ENCODE measurements around the gene RBBP8NL.
"Not testable (repeated sequence)": the region's sequence is repeated elsewhere in the genome, so short reads cannot be mapped to it uniquely, and the experiment has no call there.

Gene RBBP8NL

DNA sequence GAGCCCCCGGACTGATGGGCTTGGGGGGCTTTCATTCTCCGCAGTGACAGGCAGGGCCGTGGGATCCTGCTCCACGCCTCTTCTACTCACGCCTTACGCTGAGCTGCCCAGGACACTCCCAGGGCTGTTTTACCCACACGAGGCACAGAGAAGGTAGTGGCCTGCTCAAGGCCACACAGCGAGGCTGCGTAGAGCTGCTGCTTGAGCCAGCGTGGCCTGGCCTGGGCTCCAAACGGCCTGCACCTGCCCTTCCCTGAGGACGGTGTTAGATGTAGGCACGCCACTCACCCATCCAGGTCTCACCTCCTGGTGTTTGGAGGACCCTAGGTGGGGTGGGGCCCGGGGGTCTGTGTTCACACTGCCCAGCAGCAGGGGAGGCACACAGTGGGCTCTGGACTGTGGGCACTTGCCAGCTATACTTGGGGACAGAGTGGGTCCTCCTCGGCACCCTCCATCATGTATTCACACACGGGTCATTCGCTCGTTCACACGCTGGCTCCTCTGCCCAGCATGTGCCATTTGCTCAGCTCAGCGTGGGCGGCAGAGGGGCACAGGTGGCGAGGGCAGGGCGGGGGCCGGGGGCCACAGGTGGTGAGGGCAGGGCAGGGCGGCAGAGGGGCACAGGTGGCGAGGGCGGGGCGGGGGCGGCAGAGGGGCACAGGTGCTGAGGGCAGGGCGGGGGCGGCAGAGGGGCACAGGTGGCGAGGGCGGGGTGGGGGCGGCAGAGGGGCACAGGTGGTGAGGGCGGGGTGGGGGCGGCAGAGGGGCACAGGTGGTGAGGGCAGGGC is 18.4 kb upstream of the RBBP8NL start:
- no peak for DNase-seq (ENCODE audit: low read depth in 2 of 2)

DNA sequence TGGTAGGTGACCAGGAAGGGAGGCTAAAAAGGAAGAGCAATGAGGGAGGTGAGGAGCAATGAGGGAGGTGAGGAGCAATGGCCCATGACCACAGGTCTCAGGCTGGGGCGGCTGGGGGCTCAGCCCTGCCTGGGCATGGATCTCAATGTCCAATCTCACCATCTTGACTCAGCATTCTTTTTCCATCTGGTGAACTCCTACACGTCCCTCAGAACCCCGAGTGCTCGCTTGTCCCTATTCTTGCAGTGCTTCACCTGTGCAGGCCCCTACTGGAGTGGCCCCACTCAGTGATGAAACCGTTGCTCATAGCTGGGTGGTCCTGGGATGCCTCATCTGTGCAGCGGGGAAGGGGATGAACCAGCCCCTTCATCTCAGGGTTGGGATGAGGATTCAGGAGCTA is 16.9 kb upstream of the RBBP8NL start:
- no peak for DNase-seq (ENCODE audit: low read depth in 2 of 2)

DNA sequence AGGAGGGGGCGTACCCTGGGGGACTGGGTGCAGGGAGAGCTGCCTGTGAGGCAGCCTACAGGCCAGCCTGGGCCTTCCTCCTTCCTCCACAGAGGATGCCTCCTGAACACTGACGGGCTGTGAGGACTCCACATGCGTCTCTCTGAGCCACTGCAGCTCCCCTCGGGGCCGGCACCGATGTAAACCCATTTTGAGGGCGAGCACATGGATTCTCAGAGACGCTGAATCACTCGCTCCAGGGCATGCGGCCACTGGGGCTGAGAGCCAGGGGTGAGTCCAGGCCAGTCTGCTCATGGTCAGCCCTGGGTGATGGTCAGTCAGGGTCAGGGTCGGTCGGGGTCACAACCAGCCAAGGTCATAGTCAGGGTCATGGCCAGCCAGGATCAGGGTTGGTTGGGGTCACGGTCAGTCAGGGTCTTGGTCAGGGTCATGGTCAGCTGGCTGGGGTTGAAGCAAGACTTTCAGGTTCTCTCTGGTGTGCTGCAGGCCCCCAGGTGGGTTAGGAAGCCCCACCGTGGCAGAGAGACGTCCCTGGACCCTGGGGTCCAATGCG is 14.7 kb upstream of the RBBP8NL start:
- no peak for DNase-seq (ENCODE audit: low read depth in 2 of 2)

DNA sequence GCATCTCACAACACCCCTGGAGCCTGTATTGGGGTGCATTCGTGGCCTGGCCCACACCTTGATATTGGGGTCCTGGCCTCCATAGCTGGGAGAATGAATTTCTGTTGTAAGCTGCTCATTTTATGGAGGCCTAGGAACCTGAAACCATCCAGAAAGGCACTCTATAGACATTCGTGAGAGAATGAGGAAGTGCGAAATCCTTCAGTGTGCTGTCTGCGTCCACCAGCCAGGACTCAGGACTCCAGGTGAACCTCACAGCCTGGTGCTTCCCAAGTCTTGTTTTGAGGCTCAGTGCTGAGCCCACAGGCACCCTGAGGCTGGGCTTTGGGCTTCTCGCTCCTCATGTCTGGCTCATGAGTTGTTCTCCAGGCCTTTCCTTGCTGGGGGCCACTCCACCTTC is 11.9 kb upstream of the RBBP8NL start:
- no peak for DNase-seq (ENCODE audit: low read depth in 2 of 2)

DNA sequence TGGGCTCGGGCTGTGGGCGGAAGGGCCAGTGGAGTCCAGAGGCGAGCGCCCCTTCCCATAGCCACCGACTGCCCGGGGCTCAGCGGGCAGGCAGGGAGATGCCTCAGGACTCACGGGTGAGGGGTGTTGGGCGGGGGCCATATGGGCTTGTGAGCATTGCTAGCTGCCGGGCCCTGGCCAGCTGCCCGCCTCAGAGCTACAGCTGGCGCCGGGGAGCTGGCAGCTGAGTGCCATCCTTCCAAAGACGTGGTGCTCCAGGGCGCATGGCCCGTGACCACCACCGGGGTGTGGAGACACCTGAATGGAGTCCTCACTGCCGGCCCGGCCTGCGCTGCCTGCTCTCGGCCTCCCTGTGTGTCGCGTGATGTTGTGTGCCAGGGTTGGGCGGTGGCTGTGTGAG is 10.6 kb upstream of the RBBP8NL start:
- no peak for DNase-seq (ENCODE audit: low read depth in 2 of 2)

DNA sequence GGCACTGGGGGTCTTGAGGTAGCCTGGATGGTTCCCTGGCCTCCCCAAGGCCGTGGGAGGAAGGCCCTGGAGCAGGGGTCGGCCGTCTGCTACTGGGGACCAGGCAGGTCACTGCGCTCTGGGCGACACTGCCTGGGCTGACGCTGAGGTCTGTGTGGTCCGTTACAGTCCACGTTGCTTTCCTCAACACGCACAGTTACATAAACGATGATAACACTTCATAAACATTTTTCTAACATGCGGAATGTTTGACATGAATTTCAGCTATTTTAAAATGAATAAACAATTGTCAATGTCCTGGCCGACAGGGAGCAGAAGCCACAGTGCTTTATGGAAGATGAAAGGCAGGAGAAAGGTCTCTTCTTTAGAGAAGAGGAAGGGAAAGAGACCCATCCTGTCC is 10.2 kb upstream of the RBBP8NL start:
- DNase-seq (ENCODE audit: low read depth in 2 of 2): no peak

DNA sequence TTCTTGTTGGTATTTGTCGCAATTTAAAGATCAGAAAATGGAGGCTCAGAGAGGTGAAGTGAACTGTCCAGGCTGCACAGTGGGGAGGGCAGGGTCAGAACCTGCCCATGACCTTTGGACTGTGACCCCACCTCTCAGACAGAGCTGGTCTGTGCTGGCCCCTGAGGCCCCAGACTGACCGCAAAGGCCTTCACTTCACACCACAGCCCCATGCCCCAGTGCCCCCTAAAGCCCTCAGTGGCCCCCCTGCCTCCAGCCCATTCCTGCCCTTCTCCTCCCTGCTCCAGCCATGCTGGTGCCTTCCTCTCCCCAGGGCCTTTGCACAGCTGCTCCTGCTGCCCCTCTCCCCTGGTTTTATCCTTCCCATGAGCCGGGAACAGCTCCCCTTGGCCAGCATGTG is 9.4 kb upstream of the RBBP8NL start:
- no peak for DNase-seq (ENCODE audit: low read depth in 2 of 2)

DNA sequence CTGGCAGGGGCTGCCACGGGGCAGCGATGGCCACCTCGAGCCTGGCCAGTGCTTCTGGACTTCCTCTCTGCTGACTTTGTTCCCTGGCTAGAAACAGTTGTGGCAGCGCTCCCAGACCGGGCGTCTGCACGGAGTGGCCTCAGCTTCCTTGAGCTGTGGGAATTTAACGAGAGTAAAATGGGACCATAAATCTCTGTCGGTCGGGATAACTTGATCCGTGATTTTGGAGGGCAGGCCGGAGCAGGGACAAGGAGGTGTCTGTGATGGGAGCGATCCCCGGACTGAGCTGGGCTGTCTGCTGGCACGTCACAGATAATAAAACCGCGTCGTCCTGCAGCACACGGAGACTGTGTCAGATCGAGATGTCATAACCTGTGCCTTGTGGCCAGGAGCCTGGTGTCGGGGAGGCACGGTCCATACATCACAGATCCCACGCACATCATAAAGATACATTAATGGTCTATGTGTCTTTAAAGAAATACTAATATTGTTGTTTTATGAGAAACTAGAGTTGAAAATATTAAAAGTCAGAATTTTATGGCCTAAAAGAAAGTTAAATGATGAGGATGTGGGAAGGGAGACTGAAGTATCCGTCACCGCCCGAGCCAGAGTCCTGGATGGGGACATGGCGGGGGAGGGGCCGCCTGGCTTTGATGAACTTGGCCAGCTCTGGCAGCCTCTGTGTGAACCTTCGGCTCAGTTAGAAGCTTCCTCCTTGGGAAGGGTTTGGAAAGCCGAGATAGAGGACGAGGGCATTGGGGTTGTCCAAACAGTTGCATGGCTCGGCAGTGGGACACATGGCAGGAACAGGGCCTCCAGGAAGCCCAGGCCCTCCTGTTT is 6.5 kb upstream of the RBBP8NL start:
- no peak for DNase-seq (ENCODE audit: low read depth in 2 of 2)

DNA sequence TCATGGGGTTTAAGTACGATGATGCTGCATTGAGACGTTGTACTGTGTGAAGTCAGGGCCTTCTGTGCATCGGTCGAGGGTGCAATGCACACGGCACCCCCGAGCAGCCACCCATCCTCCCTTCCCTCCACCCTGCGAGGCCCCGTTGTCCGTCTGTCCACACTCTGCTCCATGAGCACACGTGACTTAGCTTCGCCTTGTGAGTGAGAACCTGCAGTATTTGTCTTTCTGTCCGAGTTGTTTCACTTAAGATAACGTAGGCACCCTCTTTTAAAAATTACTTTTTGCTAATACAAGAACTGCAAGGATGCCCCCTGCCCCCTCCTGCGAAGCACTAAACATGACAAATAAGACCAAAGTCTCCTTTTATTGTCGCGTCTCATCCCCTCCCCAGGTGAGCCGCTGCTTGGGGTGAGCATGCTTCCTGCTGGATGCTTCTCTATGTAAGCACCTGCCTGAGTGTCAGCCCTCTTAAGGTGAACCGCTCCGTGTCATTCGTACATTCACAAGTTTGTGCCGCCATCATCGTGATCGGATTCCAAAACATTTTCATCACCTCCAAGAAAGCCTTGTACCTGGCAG is 3.6 kb upstream of the RBBP8NL start:
- DNase-seq (ENCODE audit: low read depth in 2 of 2): no peak

DNA sequence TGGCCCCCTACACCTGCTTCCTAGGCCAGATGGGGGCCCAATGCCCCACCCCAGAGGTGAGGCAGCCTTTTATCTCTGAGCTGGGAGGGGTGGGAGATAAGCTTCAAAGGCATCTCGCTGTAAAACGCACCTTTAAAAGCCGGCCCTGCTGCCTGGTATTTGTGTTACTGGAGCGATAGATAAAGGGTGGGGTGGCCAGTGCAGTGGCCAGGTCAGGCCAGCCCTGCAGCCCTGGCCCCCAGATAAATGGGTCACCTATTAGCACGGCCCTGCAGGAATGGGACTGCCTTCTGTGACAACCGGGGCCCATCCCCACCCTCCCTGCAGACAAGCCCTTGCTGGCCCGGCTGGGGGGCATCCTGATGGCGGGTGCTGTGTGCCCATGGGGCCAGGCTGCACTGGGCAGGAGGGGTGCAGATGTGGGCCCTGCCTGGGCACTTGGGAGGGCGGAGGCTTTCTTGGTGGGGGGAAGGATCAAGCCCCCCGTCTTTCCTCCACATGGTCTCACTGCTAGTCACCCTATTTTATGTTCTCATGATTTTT is 3.0 kb upstream of the RBBP8NL start:
- DNase-seq (ENCODE audit: low read depth in 2 of 2): no peak

DNA sequence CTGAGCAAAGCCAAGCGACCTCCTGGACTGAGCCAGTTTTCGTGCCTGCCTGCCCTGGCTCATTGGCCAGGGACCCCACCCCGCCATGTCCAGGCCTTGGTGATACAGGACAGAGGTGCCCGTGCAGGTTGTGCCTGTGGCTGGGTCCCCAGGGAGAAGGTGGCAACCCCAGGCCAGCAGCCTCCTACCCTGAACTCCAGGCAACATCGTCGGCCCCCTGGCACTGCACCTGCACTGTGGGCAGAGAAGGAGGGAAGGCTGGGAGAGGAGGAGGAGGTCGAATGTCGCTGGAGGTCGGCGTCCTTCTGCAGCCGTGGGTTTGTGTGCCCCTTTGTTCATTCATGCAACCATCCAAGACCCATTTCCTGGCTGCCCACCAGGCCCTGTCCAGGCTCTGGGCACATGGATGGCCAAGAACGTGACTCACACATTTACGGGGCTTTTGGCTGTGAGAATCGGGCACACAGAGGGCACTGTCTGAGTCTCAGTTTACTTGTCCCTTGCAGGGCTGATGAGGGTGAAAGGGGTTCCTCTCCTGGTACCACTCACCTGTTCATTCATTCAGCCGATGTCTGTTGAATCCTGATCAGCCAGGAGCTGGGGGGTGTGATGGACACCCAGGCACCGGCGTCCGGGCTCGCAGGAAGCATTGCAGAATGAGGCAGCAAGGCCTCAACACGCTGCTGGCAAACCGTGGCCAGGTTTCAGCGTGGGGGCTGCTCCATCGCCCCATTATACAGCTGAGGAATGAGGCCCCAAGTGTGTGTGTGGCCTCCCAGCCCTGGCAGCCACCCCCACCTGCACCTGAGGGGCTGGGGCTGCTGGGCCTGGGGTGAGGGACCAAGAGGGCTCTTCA is 2.3 kb upstream of the RBBP8NL start:
- DNase-seq (ENCODE audit: low read depth in 2 of 2): no peak

DNA sequence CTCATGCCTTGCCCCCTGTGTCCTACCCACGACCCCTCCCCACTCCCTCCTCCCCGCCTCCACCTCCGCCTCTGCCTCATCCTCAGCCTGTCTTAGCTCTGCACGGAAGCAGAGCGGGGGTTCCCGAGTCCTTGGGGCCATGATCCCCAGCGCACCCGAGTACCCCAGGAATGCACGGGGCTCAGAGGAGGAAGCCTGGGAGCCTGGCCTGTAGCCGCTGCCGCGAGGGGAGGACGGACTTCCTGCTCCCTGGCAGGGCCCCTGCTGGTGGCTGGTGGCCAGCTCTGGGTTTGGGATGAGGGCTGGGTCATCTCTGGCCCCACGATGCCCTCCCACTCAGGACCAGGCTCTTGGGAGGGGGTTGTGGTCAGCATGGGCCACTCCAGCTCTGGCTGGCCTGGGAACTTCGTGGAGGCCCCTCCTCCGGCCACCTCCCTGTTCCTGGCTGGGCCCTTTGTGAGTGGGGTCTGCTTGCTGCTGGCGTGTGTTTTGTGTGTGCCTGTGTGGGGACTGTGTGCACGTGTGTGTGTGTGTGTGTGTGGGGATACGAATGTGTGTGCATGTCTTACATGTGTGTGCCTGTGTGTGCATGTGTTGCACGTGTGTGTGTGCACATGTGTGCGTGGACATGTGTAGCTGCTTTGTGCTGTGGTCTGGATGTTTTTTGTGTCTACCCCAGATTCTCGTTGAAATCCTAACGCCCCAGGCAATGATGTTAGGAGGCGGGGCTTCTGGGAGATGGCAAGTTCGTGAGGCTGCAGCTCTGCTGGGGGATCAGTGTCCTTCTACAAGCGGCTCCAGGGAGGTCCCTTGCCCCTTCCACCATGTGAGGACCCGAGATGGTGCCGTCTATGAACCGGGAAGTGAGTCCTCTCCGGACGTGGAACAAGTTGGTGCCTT is 1.3 kb upstream of the RBBP8NL start:
- no peak for DNase-seq (ENCODE audit: low read depth in 2 of 2)

DNA sequence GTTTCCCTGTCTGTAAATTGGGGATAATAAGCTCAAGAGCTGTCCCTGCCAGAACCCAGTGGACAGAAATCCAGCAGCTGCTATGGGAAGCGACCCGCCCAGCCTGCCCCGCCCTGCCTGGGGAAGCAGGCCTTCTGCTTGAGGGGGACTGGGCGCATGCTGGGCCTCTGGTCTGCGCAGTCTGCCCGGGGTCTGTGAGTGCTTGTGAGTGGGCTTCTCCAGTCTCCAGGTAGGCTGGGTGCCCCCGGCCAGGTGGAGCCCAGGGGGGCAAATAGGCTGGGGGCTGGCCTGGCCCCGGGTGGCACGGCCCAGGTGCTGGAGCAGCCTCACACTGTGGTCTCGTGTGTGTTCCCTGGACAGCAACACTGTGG is 648 bp upstream of the RBBP8NL start:
- no peak for DNase-seq (ENCODE audit: low read depth in 2 of 2)

DNA sequence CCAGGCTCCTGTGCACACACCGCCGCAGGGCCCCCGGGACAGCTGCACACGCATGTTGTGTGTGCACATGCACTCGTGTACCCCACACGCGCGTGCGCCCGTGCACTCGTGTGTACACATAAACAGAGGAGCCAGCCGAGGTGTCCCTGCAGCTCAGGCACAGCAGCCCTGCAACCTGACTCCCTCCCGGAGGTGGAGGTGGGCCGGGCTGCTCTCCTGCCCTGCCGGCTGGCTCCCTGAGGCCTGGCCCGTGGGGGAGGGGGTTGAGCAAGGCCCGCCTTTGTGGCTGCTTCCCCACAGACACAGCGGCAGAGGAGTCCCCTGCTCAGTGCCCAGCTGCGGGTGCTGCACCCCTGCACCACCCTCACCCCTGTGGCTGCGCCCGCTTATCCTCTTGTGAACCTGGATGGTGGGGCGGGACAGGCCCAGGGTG is 624 bp downstream of the RBBP8NL start:
- DNase-seq (ENCODE audit: low read depth in 2 of 2): no peak

DNA sequence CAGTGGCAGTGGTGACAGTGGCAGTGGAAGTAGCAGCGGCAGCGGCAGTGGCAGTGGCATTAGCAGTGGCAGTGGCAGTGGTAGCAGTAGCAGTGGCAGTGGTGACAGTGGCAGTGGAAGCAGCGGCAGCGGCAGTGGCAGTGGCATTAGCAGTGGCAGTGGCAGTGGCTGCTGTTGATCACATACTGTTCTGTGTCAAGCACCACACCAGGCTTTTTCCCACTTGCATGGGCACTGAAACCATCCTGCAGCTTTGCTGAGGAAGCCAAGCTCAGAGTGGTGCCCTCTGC is 1.3 kb downstream of the RBBP8NL start:
- not testable (repeated sequence) for DNase-seq (ENCODE audit: low read depth in 2 of 2)

DNA sequence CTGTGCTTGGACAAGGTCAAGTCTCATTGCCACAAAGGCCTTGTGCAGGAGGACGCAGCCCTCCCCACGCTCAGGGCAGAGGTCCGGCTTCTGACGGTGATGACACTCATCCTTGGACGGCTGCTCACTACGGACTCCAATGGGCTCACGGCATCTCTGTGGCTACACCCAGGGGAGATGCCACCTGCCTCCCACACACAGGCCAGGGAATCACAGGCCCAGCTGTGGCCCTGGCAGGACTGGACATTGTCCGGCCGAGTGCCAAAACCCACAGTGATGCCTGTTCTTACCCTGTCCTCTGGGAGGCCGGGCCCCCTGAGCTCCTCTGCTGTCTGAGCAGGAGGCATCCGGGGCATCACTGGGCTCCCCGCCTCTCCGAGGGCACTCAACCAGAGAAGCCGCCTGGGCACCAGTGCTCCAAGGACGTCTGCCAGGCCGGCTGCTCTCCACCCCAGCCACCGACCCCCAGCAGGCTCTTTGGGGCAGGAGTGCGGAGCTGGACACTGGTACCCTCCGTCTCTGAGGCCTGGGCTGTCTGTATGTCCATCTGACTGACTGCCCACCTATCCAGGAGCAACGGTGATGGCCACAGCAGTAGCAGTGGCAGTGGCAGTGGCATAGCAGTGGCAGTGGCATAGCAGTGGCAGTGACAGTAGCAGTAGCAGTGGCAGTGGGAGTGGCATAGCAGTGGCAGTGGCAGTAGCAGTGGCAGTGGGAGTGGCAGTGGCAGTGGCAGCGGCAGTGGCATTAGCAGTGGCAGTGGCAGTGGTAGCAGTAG is 1.9 kb downstream of the RBBP8NL start:
- DNase-seq (ENCODE audit: low read depth in 2 of 2): no peak

DNA sequence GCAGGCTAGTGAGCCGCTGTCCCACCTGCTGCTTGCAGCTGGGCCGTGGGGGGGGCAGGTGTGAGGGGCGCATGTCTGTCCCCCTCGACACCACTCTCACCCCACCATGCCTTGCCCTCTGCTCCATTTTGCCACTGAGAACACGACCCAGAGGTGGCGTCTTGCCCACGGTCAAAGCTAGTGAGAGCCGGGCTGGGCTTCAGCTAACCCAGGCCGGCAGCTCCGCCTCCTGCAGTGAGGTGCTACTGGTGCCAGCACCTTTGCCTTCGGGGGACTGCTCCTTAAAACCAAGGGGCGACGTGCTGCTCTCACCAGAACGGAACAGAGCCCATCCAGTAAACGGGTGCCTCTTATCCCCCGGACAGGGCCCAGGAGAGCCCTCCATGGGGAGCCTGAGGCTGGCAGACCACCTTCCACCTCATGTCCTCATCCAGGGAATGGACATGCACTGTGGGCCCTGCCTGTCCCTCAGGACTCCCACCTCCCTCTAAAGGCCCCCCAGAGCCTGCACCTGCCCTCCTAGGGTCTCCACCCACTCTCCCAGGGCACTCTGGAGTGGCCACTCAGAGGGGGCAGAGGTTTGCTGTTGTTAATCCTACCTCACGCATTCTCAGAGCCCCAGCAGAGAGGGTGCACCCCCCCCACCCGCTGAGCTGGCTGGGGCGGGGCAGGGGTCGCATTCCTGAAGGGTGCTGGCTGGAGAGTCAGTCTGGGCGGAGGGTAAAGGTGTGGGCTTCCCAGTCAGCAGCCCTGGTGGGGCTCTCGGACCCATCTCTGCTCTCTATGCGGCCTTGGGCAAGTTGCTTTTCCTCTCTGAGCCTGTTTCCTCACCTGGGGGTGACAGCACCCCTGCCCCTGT is 2.9 kb downstream of the RBBP8NL start:
- DNase-seq (ENCODE audit: low read depth in 2 of 2): no peak

DNA sequence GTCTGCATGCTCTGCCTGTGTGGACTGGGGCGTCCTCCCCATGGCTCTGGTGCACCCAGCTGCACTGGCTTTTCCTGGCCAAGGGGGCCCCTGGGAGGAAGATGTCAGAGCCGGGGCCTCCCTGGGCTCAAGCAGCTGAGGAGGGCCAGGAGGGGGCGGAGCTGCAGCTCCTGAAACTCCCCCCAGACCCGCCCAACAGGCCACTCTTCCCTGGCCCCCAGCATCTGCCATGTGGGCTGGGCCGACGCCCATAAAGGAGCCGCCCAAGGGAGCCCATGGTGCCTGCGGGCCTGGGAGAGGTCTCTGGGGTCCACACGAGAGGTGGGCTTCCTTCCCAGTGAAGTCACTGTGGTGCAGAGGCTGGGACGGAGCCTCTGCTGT is 4.0 kb downstream of the RBBP8NL start:
- DNase-seq (ENCODE audit: low read depth in 2 of 2): no peak
